NCI-H1694 treated with DMSO at 0.1 percent for 48 hours (cell line): ENCODE measurements around the gene MTO1.
"Not testable (repeated sequence)": the region's sequence is repeated elsewhere in the genome, so short reads cannot be mapped to it uniquely, and the experiment has no call there.

Experiments
- DNase-seq: peaks from one replicate; lab custom pipeline; 2025; lab: John Stamatoyannopoulos, UW

Gene MTO1

DNA sequence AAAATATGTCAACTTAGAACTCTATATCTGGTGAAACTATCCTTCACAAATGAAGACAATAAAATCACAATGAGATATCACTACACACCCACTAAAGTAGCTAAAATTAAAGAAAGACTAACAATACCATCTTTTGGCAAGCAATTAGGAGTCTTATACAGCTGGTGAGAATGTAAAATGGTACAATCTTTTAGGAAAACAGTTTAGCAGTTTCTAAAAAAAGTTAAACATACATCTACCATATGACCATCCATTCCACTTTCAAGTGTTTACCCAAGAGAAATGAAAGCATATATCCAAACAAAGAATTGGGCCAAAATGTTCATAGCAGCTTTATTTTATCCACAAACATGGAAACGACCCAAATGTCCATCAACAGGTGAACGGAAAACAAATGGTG is 73.1 kb downstream of the MTO1 start:
- DNase-seq = no peak

DNA sequence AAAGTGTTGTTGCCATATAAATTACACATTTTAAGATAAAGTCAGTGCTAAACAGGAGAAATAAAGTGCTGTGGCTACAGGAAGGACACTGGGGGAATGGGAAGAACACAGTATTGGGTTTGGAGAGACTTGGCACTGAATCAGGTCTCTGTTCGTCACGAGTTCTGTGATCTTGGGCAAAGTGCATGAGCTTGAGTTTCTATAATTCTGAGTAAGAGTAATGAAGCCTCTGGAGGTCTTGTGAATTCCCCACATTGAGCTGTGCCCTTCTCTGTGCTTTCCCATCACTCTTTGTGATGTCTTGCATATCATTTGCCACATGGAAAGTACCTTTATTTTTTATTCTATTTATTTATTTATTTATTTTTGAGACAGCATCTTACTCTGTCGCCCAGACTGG is 76.1 kb downstream of the MTO1 start:
- no peak for DNase-seq

DNA sequence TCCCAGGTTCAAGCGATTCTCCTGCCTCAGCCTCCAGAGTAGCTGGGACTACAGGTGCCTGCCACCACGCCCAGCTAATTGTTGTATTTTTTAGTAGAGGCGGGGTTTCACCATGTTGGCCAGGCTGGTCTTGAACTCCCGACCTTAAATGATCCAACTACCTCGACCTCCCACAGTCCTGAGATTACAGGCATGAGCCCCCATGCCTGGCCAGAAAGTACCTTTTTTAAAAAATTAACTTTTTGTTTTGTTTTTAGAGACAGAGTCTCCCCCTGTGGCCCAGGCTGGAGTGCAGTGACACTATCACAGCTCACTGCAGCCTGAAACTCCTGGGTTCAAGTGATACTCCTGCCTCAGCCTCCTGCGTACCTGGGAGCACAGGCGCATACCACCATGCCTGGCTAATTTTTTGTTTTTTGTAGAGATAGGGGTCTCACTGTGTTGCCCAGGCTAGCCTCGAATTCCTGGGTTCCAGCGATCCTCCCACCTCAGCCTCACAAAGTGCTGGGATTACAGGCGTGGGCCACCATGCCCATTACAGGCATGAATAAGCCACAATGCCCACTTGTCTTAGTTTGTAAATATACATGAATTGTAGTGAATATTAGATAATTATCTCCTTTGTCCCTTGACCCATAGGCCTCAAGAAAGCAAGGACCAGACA is 76.7 kb downstream of the MTO1 start:
- no peak for DNase-seq

GRCh38 chr6:73542481-73542880 is 80.9 kb downstream of the MTO1 start:
- not testable (repeated sequence) for DNase-seq

DNA sequence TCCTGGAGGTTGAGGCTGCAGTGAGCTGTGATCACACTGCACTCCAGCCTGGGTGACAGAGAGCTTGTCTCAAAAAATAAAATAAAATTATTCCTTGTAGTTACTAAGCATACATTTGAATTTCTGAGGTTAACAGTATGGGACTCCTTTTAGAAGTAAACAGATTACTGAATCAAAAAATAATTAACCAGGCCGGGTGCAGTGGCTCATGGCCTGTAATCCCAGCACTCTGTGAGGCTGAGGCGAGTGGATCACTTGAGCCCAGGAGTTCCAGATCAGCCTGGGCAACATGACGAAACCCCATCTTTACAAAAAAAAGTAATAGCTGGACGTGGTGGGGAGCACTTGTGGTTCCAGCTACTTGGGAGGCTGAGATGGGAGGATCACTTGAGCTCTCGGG is 81.4 kb downstream of the MTO1 start:
- DNase-seq = no peak

- no peak for DNase-seq
Observed at GRCh38 chr6:73547036-73547435, 85.5 kb downstream of the MTO1 start.

GRCh38 chr6:73548458-73549446 is 87.2 kb downstream of the MTO1 start:
- no peak for DNase-seq

- DNase-seq = not testable (repeated sequence)
Observed at GRCh38 chr6:73551115-73551514, 89.6 kb downstream of the MTO1 start.

GRCh38 chr6:73555380-73555949 is 93.9 kb downstream of the MTO1 start:
- DNase-seq = not testable (repeated sequence)

DNA sequence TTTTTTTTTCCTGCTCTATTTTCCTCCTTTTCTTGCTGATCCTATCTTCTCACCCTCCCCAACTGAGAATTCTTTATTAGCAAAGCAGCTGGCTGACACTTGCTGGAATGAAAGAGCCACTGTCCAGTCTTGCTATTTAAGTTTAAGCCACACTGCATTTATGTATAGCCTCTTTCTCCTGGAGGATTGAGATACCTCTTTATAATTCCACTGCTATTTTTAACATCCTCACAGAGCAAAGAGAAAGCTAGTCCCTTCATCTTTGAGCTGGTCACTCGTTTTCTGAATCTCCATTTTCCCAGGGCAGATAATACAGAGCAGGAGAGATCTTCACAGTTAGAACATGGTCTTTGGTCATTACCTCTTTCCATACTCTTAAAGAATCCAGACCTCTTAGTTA is 95.3 kb downstream of the MTO1 start:
- DNase-seq = no peak
